Measurements from ENCODE around the gene DNAH3.

GRCh38 chr16:21081329-21081728 is 69.3 kb downstream of the DNAH3 start:
- no peak for TF ChIP-seq CTCF (IDR thresholded peaks at IDR 0.05)
- no peak for TF ChIP-seq POLR2A (IDR thresholded peaks at IDR 0.05)
